GM23248 (cell line): ENCODE results near the gene AARS2. TPM values are rescaled to one million over a fixed set of nuclear protein-coding genes. Genes with fewer than 3 reads are reported as not detected.

Experiments
- DNase-seq: peaks from one replicate; pipeline ENCODE4 v3.0.0-alpha.2; 2015
- H2AFZ ChIP-seq: fragments of 200-600 bp; sonication (generic); 2 replicates; pipeline ENCODE4 v1.6.1; 2016; ENCODE audit warnings: antibody characterized with exemption
- H3F3A ChIP-seq: fragments of 200-600 bp; sonication (generic); 2 replicates; pipeline ENCODE4 v1.6.1; 2016; ENCODE audit warnings: mild to moderate bottlenecking, antibody characterized with exemption, mixed run types; ENCODE audit not compliant: insufficient read depth
- H3K27ac ChIP-seq: fragments of 200-600 bp; sonication (generic); 2 replicates; pipeline ENCODE4 v1.5.1; 2016; ENCODE audit warnings: mild to moderate bottlenecking
- H3K27me3 ChIP-seq: fragments of 200-600 bp; sonication (generic); replicated peaks from 2 replicates; pipeline ENCODE4 v1.6.1; 2016; ENCODE audit warnings: mild to moderate bottlenecking; ENCODE audit not compliant: insufficient read depth
- H3K36me3 ChIP-seq: fragments of 200-600 bp; sonication (generic); 2 replicates; pipeline ENCODE4 v1.6.1; 2016; ENCODE audit warnings: low read depth, mild to moderate bottlenecking
- H3K4me1 ChIP-seq: fragments of 200-600 bp; sonication (generic); 2 replicates; pipeline ENCODE4 v1.6.1; 2016; ENCODE audit warnings: mild to moderate bottlenecking; ENCODE audit not compliant: insufficient read depth
- H3K4me2 ChIP-seq: fragments of 200-600 bp; sonication (generic); one replicate; pipeline ENCODE4 v1.6.1; 2016; ENCODE audit warnings: mild to moderate bottlenecking; ENCODE audit not compliant: unreplicated experiment
- H3K4me3 ChIP-seq: fragments of 200-600 bp; sonication (generic); 2 replicates; pipeline ENCODE4 v1.5.1; 2016; ENCODE audit warnings: mild to moderate bottlenecking
- H3K79me2 ChIP-seq: fragments of 200-600 bp; sonication (generic); 2 replicates; pipeline ENCODE4 v1.6.1; 2016; ENCODE audit warnings: mild to moderate bottlenecking; ENCODE audit not compliant: insufficient read depth
- H3K9ac ChIP-seq: fragments of 200-600 bp; sonication (generic); 2 replicates; pipeline ENCODE4 v1.6.1; 2016; ENCODE audit warnings: mild to moderate bottlenecking
- H3K9me2 ChIP-seq: fragments of 200-600 bp; sonication (generic); 2 replicates; pipeline ENCODE4 v1.6.1; 2016; ENCODE audit warnings: mixed run types, mild to moderate bottlenecking, moderate library complexity; ENCODE audit not compliant: insufficient read depth
- H3K9me3 ChIP-seq: fragments of 200-600 bp; sonication (generic); one replicate; pipeline ENCODE4 v1.6.1; 2017; ENCODE audit warnings: low read depth
- H4K20me1 ChIP-seq: fragments of 200-600 bp; sonication (generic); 2 replicates; pipeline ENCODE4 v1.6.0; 2016; ENCODE audit not compliant: insufficient read depth
- EZH2 ChIP-seq: fragments of 200-600 bp; sonication (generic); IDR thresholded peaks from 2 replicates; pipeline ENCODE4 v1.6.1; 2018; ENCODE audit warnings: antibody characterized with exemption, mild to moderate bottlenecking; ENCODE audit not compliant: insufficient read depth, poor library complexity, severe bottlenecking
- EZH2phosphoT487 ChIP-seq: fragments of 200-600 bp; sonication (generic); IDR thresholded peaks from 2 replicates; pipeline ENCODE4 v1.6.1; 2018; ENCODE audit warnings: antibody characterized with exemption, moderate library complexity, mild to moderate bottlenecking, low read depth; ENCODE audit not compliant: insufficient read depth
- WGBS, 2 experiments: methylation state at CpG; one replicate each; pipeline ENCODE4 v1.1.6; 2015 to 2017; ENCODE audit warnings: low lambda C conversion rate in 2 of 2, low coverage in 1 of 2; ENCODE audit errors: missing lambda C conversion rate in 2 of 2; 5-methylcytosine and 5-hydroxymethylcytosine counted together
- in situ Hi-C: fragments of 300-500 bp; cut with MboI; formaldehyde crosslinking; loops from 2 replicates; pipeline ENCODE4 v1.15.0; 2020
- polyA plus RNA-seq: library from polyadenylated mRNA; unstranded; fragments of >200 nt; fragmentation: Nextera tagmentation; extraction: Ambion mirVana; gene quantifications from 2 replicates; pipeline ENCODE4 v1.2.1, GENCODE V29; 2016
- total RNA-seq: library from RNA; depleted of rRNA; stranded (reverse); fragments of >200 nt; shearing (Covaris generic); gene quantifications from 2 replicates; pipeline ENCODE4 v1.2.3, GENCODE V29; 2014

AARS2 gene
- total and polyA plus RNA-seq, 2 experiments from 2014 or later, result 6.0 to 14.7 TPM

DNA sequence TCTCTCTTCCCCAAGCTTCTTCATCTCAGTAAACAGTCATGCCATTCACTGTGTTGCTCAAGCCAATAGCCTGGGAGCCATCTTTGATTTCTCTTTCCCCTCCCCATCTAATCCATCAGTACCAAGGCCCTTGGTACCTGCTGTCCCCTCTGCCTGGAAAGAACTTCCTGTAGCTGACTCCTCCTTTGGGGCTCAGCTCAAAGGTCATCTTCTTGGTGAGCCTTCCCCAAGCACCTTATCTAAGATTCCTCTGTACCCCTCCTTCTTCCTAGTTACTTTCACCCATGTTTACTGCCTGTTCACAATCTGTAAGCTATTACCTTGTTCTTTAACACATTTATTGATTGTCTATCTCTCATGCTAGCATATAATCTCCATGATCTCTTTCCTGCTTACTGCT lies 3.5 kb downstream of the AARS2 start:
- Histone ChIP-seq H3K4me2 (no peak overlapping the region), H3K27me3 (no peaks in the 10 kb centered on the region), H3F3A (peaks cover 17% of the 10 kb centered on the region), H3K79me2 (peaks cover 9% of the 10 kb centered on the region; the same call in 1 of the 2 replicates), H2AFZ (no peak overlapping the region), H3K4me3 (no peak overlapping the region), H3K9ac (no peak overlapping the region), H3K27ac (peak overlapping the region; percentile 67), H3K9me3 (no peaks in the 10 kb centered on the region), H3K4me1 (peaks cover 15% of the 10 kb centered on the region), H4K20me1 (no peaks in the 10 kb centered on the region), H3K36me3 (peaks cover 17% of the 10 kb centered on the region; the same call in 1 of the 2 replicates), H3K9me2 (no peaks in the 10 kb centered on the region)
- in situ Hi-C loops, result no loop called here
- TF ChIP-seq EZH2, result no peak
- no peak for DNase-seq

DNA sequence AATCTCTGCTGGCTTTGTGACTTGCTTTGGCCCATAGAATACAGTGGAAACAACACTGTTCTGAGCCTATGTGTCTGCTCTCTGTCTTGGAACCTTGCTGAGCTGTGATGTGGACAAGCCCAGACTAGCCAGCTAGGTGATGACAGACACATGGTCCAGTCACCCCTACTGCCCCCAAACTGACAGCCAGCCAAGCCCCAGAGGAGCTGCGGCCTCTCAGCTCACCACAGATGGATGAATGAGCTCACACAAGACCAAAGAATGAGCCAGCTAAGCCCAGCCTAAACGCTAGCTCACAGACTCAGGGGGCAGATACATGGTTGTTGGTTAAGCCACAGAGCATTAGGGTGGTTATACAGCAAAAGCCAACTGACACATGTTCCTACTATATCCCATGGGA lies 4.1 kb downstream of the AARS2 start:
- peaks cover 9% of the 10 kb centered on the region; the same call in 1 of the 2 replicates for H3K79me2 ChIP-seq
- H3K27me3 ChIP-seq, result no peaks in the 10 kb centered on the region
- TF ChIP-seq EZH2phosphoT487 (no peak), EZH2 (no peak)
- no peaks in the 10 kb centered on the region for H3K9me2 ChIP-seq
- in situ Hi-C loops, result no loop called here
- 12 to 19% methylated on average over 2 of the region's 2 CpGs for WGBS, 2 experiments
- H3K9me3 ChIP-seq, result no peaks in the 10 kb centered on the region
- H3F3A ChIP-seq, result peaks cover 17% of the 10 kb centered on the region
- H2AFZ ChIP-seq, result no peak overlapping the region
- peak overlapping the region; percentile 53 for H3K9ac ChIP-seq
- peaks cover 15% of the 10 kb centered on the region for H3K4me1 ChIP-seq
- no peaks in the 10 kb centered on the region for H4K20me1 ChIP-seq
- peaks cover 17% of the 10 kb centered on the region; the same call in 1 of the 2 replicates for H3K36me3 ChIP-seq
- H3K4me2 ChIP-seq, result no peak overlapping the region
- no peak overlapping the region for H3K4me3 ChIP-seq
- H3K27ac ChIP-seq, result peak overlapping the region; percentile 67
- peak; percentile 89 for DNase-seq

DNA sequence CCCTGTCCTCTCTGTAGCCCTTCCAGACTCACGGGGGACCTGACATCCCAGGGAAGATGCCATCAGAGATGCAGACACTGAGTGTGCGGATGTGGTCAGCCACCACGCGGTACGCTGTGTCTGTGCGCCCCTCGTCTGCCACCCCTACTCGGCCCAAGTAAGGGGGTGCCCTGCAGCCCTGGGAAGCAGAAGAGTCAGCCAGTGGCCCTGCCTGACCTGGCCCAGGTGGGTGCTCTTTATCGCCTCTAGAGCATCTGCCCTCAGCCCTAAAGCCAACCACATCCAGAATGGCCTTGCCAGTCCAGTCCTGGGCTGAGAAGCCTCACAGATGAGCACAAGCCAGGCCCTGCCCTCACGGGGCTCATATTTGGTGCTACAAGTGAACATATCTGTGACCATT lies 5.9 kb downstream of the AARS2 start:
- peaks cover 17% of the 10 kb centered on the region for H3F3A ChIP-seq
- in situ Hi-C loops, result no loop called here
- H2AFZ ChIP-seq, result no peak overlapping the region
- H3K27me3 ChIP-seq, result no peaks in the 10 kb centered on the region
- H3K36me3 ChIP-seq, result peaks cover 17% of the 10 kb centered on the region; the same call in 1 of the 2 replicates
- no peak overlapping the region for H3K27ac ChIP-seq
- no peak overlapping the region for H3K4me3 ChIP-seq
- H3K9me3 ChIP-seq, result no peaks in the 10 kb centered on the region
- H3K4me1 ChIP-seq, result peaks cover 15% of the 10 kb centered on the region
- H3K4me2 ChIP-seq, result no peak overlapping the region
- H3K9me2 ChIP-seq, result no peaks in the 10 kb centered on the region
- H4K20me1 ChIP-seq, result no peaks in the 10 kb centered on the region
- no peak for DNase-seq
- no peak overlapping the region for H3K9ac ChIP-seq
- H3K79me2 ChIP-seq, result 0 out of 2 replicates have a peak, but pooled peaks cover 2% of the 10 kb centered on the region
- TF ChIP-seq EZH2, result no peak
- TF ChIP-seq EZH2phosphoT487, result no peak
- WGBS, 2 experiments, result 93 to 96% methylated on average over 10 of the region's 10 CpGs

DNA sequence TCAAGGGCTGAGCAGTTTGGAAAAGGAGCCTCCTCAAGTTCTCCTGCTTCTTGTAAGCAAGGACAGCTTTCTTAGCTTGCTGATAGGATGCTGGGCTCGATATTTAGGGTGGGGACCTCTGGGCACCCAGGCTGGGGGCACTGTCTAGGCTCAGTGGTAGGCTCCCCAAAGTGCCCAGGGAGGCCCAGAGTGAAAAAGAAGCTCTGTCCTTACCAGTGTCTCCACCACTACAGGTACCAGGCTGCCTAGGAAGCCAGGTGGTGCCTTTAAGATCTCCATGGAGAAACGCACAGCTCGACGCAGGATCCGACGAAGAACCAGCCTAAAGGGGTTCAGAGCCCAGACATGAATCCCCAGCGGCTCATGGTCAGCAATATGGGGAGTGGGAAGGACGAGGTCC lies 6.4 kb downstream of the AARS2 start:
- H2AFZ ChIP-seq, result no peak overlapping the region
- no peaks in the 10 kb centered on the region for H3K79me2 ChIP-seq
- H3K9ac ChIP-seq, result no peak overlapping the region
- H3K27me3 ChIP-seq, result no peaks in the 10 kb centered on the region
- WGBS, 2 experiments, result 94 to 95% methylated on average over 8 of the region's 8 CpGs
- H3K4me2 ChIP-seq, result no peak overlapping the region
- no peak for TF ChIP-seq EZH2
- TF ChIP-seq EZH2phosphoT487, result no peak
- H3K27ac ChIP-seq, result no peak overlapping the region
- H3K9me3 ChIP-seq, result no peaks in the 10 kb centered on the region
- in situ Hi-C loops, result no loop called here
- H3K4me1 ChIP-seq, result peaks cover 15% of the 10 kb centered on the region
- H3F3A ChIP-seq, result peaks cover 17% of the 10 kb centered on the region
- H3K9me2 ChIP-seq, result no peaks in the 10 kb centered on the region
- no peaks in the 10 kb centered on the region for H4K20me1 ChIP-seq
- peaks cover 17% of the 10 kb centered on the region; the same call in 1 of the 2 replicates for H3K36me3 ChIP-seq
- no peak overlapping the region for H3K4me3 ChIP-seq
- no peak for DNase-seq

DNA sequence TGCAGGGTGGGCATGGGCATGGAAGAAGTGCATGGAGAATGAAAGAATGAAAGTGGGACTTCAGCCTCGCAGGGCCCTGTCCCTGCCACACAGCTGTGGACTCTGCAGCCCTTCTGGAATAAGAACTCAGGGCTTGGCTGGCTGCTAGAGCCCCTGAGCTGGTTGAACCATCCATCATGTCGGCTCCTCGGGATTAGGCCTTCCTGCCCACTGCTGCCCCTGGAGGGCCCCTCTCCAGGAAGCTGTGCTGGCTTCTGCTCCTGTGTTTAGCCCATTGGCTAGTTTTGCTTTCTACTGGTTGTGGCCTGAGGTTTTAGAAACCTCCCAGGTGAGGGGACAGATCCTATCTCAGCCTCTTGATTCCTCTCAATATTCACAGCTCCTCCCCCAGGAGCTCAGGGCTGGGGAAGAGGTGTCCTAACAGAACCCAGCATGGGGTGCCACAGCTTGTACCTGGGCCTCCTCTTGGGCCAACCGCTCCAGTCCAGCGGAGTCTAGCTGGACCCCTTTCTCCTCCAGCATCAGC lies 7.9 kb downstream of the AARS2 start:
- H4K20me1 ChIP-seq, result no peaks in the 10 kb centered on the region
- no peak overlapping the region for H3K4me2 ChIP-seq
- peaks cover 15% of the 10 kb centered on the region for H3K4me1 ChIP-seq
- 0 out of 2 replicates have a peak, but pooled peaks cover 12% of the 10 kb centered on the region for H3K36me3 ChIP-seq
- no peaks in the 10 kb centered on the region for H3K9me3 ChIP-seq
- no peak overlapping the region for H3K27ac ChIP-seq
- no peaks in the 10 kb centered on the region for H3K79me2 ChIP-seq
- no peaks in the 10 kb centered on the region for H3K9me2 ChIP-seq
- no peak overlapping the region for H3K4me3 ChIP-seq
- in situ Hi-C loops, result no loop called here
- no peak overlapping the region for H2AFZ ChIP-seq
- H3K27me3 ChIP-seq, result no peaks in the 10 kb centered on the region
- no peak overlapping the region for H3K9ac ChIP-seq
- peaks cover 10% of the 10 kb centered on the region for H3F3A ChIP-seq
- 84 to 87% methylated on average over 5 of the region's 5 CpGs for WGBS, 2 experiments
- TF ChIP-seq EZH2 (no peak), EZH2phosphoT487 (no peak)
- no peak for DNase-seq
